Kidney (tissue), 14 donors: ENCODE results near the gene VMO1. TPM values are rescaled to one million over a fixed set of nuclear protein-coding genes. Genes with fewer than 3 reads are reported as not detected.

ENCODE experiments used
- DNase-seq, 5 donors: peaks; one replicate each; pipeline ENCODE4 v3.0.0-alpha.2; 2013 to 2020
- FAIRE-seq: peaks from 2 replicates; lab custom pipeline; 2012; peaks lifted over from hg19 to GRCh38; lab: Jason Lieb, UNC
- H3K27ac ChIP-seq, 2 donors: one replicate each; pipeline ENCODE4 v1.7.0; 2013; ENCODE audit warnings: low read depth in 2 of 2, low read length in 2 of 2, inconsistent platforms in 1 of 2
- H3K27me3 ChIP-seq: one replicate; pipeline ENCODE4 v1.7.1; 2013; ENCODE audit warnings: low read length, inconsistent platforms; ENCODE audit not compliant: control insufficient read depth, insufficient read depth
- H3K36me3 ChIP-seq, 3 donors: one replicate each; pipeline versions ENCODE4 v1.7.0 to v1.7.1; 2013; ENCODE audit warnings: low read length in 3 of 3, control low read depth in 1 of 3, inconsistent platforms in 1 of 3; ENCODE audit not compliant: insufficient read depth in 3 of 3, control insufficient read depth in 2 of 3
- H3K4me1 ChIP-seq, 3 donors: one replicate each; pipeline versions ENCODE4 v1.7.0 to v1.7.1; 2013; ENCODE audit warnings: low read length in 3 of 3, inconsistent platforms in 1 of 3, low read depth in 1 of 3; ENCODE audit not compliant: control insufficient read depth in 2 of 3, insufficient read depth in 2 of 3
- H3K4me3 ChIP-seq, 3 donors: one replicate each; pipeline versions ENCODE4 v1.7.0 to v1.8.1; 2013; ENCODE audit warnings: low read length in 3 of 3, control low read depth in 1 of 3, inconsistent platforms in 1 of 3
- H3K9ac ChIP-seq, 3 donors: one replicate each; pipeline versions ENCODE4 v1.7.0 to v1.7.1; 2013; ENCODE audit warnings: low read length in 3 of 3, control low read depth in 1 of 3, inconsistent platforms in 1 of 3
- H3K9me3 ChIP-seq, 3 donors: one replicate each; pipeline versions ENCODE4 v1.7.0 to v1.7.1; 2013; ENCODE audit warnings: low read length in 3 of 3, control low read depth in 1 of 3, inconsistent platforms in 1 of 3; ENCODE audit not compliant: control insufficient read depth in 2 of 3, insufficient read depth in 1 of 3
- intact Hi-C: fragments of 100-400 bp; cut with DNase I; formaldehyde crosslinking; loops from one replicate; pipeline ENCODE4 v1.11.1; 2022
- polyA plus RNA-seq: library from polyadenylated mRNA; stranded (reverse); fragments of 350-450 nt; fragmentation: Illumina TruSeq; extraction: RNeasy Lipid Tissue Mini Kit (QIAGEN cat#74804); gene quantifications from one replicate; pipeline ENCODE4 v1.2.3, GENCODE V29; 2014; ENCODE audit warnings: low read depth, low replicate concordance; ENCODE audit not compliant: insufficient read depth
- total RNA-seq: library from RNA; stranded (reverse); fragmentation: NEBNext Ultra II Directional; extraction: Animal tissue kit (Norgen Biotek cat#: 25700); gene quantifications from one replicate; pipeline ENCODE4 v1.2.1, GENCODE V29; 2021
- TF ChIP-seq, protein P1 (sequence below): IDR thresholded peaks from 3 replicates; pipeline ENCODE4 v1.5.1; 2012; ENCODE audit warnings: mild to moderate bottlenecking, moderate library complexity, borderline replicate concordance; ENCODE audit not compliant: insufficient read depth; ENCODE audit errors: extremely low read depth
- donor health status: control.
- donor health status: control.
- donor health status: control.
- donor health status: control.
- donor health status: control.
- donor health status: DM: yes; HTN: yes; CAD: no.
- donor health status: Normal renal cell carcinoma (clear cell type).

The VMO1 gene
- total and polyA plus RNA-seq, 2 donors from 2014 or later, result 2.5 to 3.0 TPM

DNA sequence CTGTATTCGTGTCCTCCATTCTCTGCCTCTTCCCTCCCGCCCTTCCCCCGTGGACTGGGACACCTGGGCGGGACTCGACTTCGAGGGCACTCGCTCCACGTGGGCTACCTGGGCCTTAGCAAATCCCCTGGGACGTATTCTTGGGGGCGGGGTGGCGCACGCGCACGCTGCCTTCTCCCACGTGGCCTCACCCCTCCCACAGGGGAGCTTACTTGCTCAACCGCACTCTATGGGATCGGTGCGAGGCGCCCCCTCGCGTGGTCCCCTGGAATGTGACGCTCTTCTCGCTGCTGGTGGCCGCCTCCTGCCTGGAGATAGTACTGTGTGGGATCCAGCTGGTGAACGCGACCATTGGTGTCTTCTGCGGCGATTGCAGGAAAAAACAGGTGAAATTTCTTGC lies 3.5 kb downstream of the VMO1 start:
- H3K36me3 ChIP-seq, result no peaks in the 10 kb centered on the region
- H3K4me1 ChIP-seq, result peaks cover 0 to 11% (median 0%) of the 10 kb centered on the region in 3 donors
- no peak overlapping the region for H3K9ac ChIP-seq
- H3K9me3 ChIP-seq, result no peaks in the 10 kb centered on the region
- FAIRE-seq (no peak), DNase-seq (peak in 1 of 5 donors; percentile 61)
- no peak overlapping the region for H3K4me3 ChIP-seq
- H3K27me3 ChIP-seq, result peaks cover 24% of the 10 kb centered on the region
- intact Hi-C loops, result no loop called here
- TF ChIP-seq, protein P1, sequence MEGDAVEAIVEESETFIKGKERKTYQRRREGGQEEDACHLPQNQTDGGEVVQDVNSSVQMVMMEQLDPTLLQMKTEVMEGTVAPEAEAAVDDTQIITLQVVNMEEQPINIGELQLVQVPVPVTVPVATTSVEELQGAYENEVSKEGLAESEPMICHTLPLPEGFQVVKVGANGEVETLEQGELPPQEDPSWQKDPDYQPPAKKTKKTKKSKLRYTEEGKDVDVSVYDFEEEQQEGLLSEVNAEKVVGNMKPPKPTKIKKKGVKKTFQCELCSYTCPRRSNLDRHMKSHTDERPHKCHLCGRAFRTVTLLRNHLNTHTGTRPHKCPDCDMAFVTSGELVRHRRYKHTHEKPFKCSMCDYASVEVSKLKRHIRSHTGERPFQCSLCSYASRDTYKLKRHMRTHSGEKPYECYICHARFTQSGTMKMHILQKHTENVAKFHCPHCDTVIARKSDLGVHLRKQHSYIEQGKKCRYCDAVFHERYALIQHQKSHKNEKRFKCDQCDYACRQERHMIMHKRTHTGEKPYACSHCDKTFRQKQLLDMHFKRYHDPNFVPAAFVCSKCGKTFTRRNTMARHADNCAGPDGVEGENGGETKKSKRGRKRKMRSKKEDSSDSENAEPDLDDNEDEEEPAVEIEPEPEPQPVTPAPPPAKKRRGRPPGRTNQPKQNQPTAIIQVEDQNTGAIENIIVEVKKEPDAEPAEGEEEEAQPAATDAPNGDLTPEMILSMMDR, result no peak
- no peak overlapping the region for H3K27ac ChIP-seq

DNA sequence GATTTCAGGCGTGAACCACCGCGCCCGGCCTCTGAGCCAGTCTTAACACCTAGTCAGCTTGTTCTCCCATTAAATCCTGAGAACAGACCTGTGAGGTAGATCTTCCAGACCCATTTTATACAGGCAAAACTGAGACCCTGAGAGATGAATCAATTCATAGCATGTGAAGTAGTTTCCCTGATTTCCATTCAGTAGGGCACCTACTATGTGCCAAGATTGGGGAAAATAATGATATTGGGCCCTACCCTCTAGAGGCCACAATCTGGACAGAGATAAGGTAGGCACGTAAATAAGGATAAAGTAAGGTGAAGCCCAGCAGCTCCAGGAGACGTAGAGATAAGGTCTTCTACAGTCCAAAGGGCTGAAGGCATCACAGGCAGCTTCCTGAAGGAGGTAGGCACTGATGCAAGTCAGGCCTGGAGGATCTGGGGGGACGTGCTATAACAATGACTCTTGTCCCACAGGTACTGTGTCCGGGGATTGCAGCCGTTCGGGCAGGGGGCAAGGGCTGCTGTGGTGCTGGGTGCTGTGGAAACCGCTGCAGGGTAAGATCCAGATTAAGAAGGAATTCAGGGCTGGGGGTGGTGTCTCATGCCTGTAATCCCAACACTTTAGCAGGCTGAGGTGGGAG lies 5.7 kb downstream of the VMO1 start:
- intact Hi-C loops, result no loop called here
- TF ChIP-seq, protein P1, result no peak
- no peak for FAIRE-seq

DNA sequence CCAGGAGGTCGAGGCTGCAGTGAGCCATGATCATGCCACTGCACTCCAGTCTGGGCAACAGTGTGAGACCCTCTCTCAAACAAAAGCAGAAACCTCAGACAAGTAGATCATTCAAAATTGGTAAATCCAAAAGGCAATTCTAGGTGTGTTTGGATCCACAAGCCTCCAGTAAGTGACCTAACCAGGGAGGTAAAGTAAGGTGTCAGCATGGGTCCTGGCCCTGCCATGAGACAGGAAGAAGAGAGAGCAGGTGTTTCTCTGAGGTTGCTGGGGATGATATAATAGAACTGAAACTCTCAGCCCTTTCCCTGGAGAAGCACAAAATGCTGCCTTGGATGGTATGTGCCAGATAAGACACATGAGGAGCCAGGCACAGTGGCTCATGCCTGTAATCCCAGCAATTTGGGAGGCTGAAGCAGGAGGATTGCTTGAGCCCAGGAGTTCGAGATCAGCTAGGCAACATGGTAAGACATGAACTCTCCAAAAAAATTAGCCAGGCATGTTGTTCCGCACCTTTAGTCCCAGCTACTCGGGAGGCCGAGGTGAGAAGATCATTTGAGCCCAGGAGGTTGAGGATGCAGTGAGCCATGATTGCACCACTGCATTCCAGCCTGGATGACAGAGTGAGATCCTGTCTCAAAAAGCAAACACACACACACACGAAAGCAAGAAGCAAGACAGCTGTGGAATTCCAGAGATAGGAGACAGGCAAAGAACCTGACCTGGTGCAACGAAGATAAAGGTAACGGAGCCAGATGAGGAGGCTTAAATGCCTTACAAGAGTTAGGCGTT lies 8.0 kb downstream of the VMO1 start:
- Histone ChIP-seq H3K4me1 (no peaks in the 10 kb centered on the region), H3K9me3 (no peaks in the 10 kb centered on the region), H3K36me3 (no peaks in the 10 kb centered on the region), H3K9ac (no peak overlapping the region), H3K27ac (no peak overlapping the region), H3K4me3 (no peak overlapping the region), H3K27me3 (no peaks in the 10 kb centered on the region)
- DNase-seq (peak in 2 of 5 donors; percentile 8 to 26), FAIRE-seq (no peak)
- TF ChIP-seq, protein P1, result no peak
- intact Hi-C loops, result no loop called here

More for the DNA sequence above, 5.7 kb downstream of the VMO1 start:
- H3K9ac ChIP-seq, result no peak overlapping the region
- peaks cover 18% of the 10 kb centered on the region for H3K27me3 ChIP-seq
- H3K4me3 ChIP-seq, result no peak overlapping the region
- H3K27ac ChIP-seq, result no peak overlapping the region
- no peaks in the 10 kb centered on the region for H3K9me3 ChIP-seq
- H3K4me1 ChIP-seq, result peaks cover 0 to 3% (median 0%) of the 10 kb centered on the region in 3 donors
- no peaks in the 10 kb centered on the region for H3K36me3 ChIP-seq
- DNase-seq, result peak in 1 of 5 donors; percentile 59
